NT2/D1 (cell line): Measurements from ENCODE around the gene NACAD.

Experiments used
- DNase-seq: peaks from one replicate; pipeline ENCODE4 v3.0.0-alpha.2; 2011; ENCODE audit warnings: low read depth, low spot score
- H3K27me3 ChIP-seq: 2 replicates; pipeline ENCODE4 v1.6.0; 2011; ENCODE audit warnings: mild to moderate bottlenecking; ENCODE audit not compliant: insufficient read length, insufficient read depth
- H3K36me3 ChIP-seq: 2 replicates; pipeline ENCODE4 v1.6.1; 2011; ENCODE audit warnings: mild to moderate bottlenecking, low read length, mixed read lengths; ENCODE audit not compliant: insufficient read depth, insufficient read length
- H3K4me1 ChIP-seq: 2 replicates; pipeline ENCODE4 v1.5.1; 2011; ENCODE audit not compliant: insufficient read depth, insufficient read length
- H3K4me3 ChIP-seq: 2 replicates; pipeline ENCODE4 v1.5.1; 2011; ENCODE audit warnings: low read depth; ENCODE audit not compliant: insufficient read length
- H3K9ac ChIP-seq: 2 replicates; pipeline ENCODE4 v1.6.0; 2011; ENCODE audit warnings: low read depth; ENCODE audit not compliant: insufficient read length
- H3K9me3 ChIP-seq: 2 replicates; pipeline ENCODE4 v1.5.1; 2011; ENCODE audit warnings: mild to moderate bottlenecking, low read length; ENCODE audit not compliant: insufficient read depth
- SUZ12 ChIP-seq: IDR thresholded peaks from 2 replicates; pipeline ENCODE4 v1.6.1; 2011; ENCODE audit not compliant: insufficient read length, insufficient read depth; ENCODE audit errors: extremely low read depth
- YY1 ChIP-seq: IDR thresholded peaks from 2 replicates; pipeline ENCODE4 v1.6.1; 2011; ENCODE audit not compliant: insufficient read length, insufficient read depth
- ZNF274 ChIP-seq: IDR thresholded peaks from 2 replicates; pipeline ENCODE4 v1.6.1; 2011; ENCODE audit warnings: mild to moderate bottlenecking, low read depth, low read length

The NACAD gene

GRCh38 chr7:45080265-45080957 lies 8.4 kb downstream of the NACAD start:
- Histone ChIP-seq H3K4me3 (no peak overlapping the region), H3K9ac (no peak overlapping the region), H3K36me3 (peaks cover 74% of the 10 kb centered on the region), H3K27me3 (no peaks in the 10 kb centered on the region), H3K9me3 (no peaks in the 10 kb centered on the region), H3K4me1 (peaks cover 15% of the 10 kb centered on the region)
- no peak for TF ChIP-seq SUZ12
- no peak for TF ChIP-seq YY1
- TF ChIP-seq ZNF274 = no peak
- no peak for DNase-seq

GRCh38 chr7:45078125-45078681 lies 10.6 kb downstream of the NACAD start:
- no peak overlapping the region for H3K4me3 ChIP-seq
- DNase-seq = no peak
- no peak overlapping the region for H3K9ac ChIP-seq
- peaks cover 19% of the 10 kb centered on the region for H3K4me1 ChIP-seq
- H3K27me3 ChIP-seq = no peaks in the 10 kb centered on the region
- no peaks in the 10 kb centered on the region for H3K9me3 ChIP-seq
- TF ChIP-seq YY1 (no peak), SUZ12 (no peak), ZNF274 (no peak)
- peaks cover 82% of the 10 kb centered on the region for H3K36me3 ChIP-seq

- H3K9ac ChIP-seq = no peak overlapping the region
- H3K27me3 ChIP-seq = no peaks in the 10 kb centered on the region
- peaks cover 19% of the 10 kb centered on the region for H3K4me1 ChIP-seq
- no peak for DNase-seq
- H3K9me3 ChIP-seq = no peaks in the 10 kb centered on the region
- TF ChIP-seq SUZ12 (no peak), YY1 (no peak), ZNF274 (no peak)
- H3K36me3 ChIP-seq = peaks cover 88% of the 10 kb centered on the region
- no peak overlapping the region for H3K4me3 ChIP-seq
These were observed 11.2 kb downstream of the NACAD start for GRCh38 chr7:45077579-45077978.

- Histone ChIP-seq H3K4me1 (peaks cover 20% of the 10 kb centered on the region), H3K9ac (no peak overlapping the region), H3K4me3 (no peak overlapping the region), H3K36me3 (peaks cover 82% of the 10 kb centered on the region), H3K9me3 (no peaks in the 10 kb centered on the region), H3K27me3 (no peaks in the 10 kb centered on the region)
- TF ChIP-seq SUZ12 (no peak), YY1 (no peak), ZNF274 (no peak)
- DNase-seq = no peak
These were observed 11.8 kb downstream of the NACAD start for GRCh38 chr7:45076946-45077345.

GRCh38 chr7:45075871-45076796 lies 12.6 kb downstream of the NACAD start:
- Histone ChIP-seq H3K27me3 (no peaks in the 10 kb centered on the region), H3K36me3 (peaks cover 75% of the 10 kb centered on the region), H3K4me1 (peaks cover 27% of the 10 kb centered on the region), H3K9ac (no peak overlapping the region), H3K4me3 (no peak overlapping the region), H3K9me3 (no peaks in the 10 kb centered on the region)
- TF ChIP-seq ZNF274 (no peak), SUZ12 (no peak), YY1 (no peak)
- DNase-seq = no peak

- H3K4me3 ChIP-seq = no peak overlapping the region
- peaks cover 73% of the 10 kb centered on the region for H3K36me3 ChIP-seq
- TF ChIP-seq YY1 (no peak), ZNF274 (no peak), SUZ12 (no peak)
- DNase-seq = no peak
- no peak overlapping the region for H3K9ac ChIP-seq
- no peaks in the 10 kb centered on the region for H3K27me3 ChIP-seq
- peaks cover 29% of the 10 kb centered on the region for H3K4me1 ChIP-seq
- no peaks in the 10 kb centered on the region for H3K9me3 ChIP-seq
These were observed 13.5 kb downstream of the NACAD start for GRCh38 chr7:45075355-45075644.
